RWPE2 (cell line): ENCODE measurements around the gene ADAMTSL1.

Source experiments
- ATAC-seq: fragments of 200-7000 bp; cut with Tn5 transposase; 3 replicates; pipeline ENCODE4 v1.9.1; 2021; ENCODE audit warnings: low read depth
- DNase-seq: peaks from one replicate; pipeline ENCODE4 v3.0.0-alpha.2; 2020; ENCODE audit warnings: low spot score
- H3K27ac ChIP-seq: fragments of 450-650 bp; 2 replicates; pipeline ENCODE4 v1.5.1; 2017; ENCODE audit warnings: mild to moderate bottlenecking; ENCODE audit not compliant: poor library complexity, severe bottlenecking
- H3K27me3 ChIP-seq: fragments of 250-450 bp; sonication (Bioruptor Pico); 2 replicates; pipeline ENCODE4 v1.5.1; 2021; ENCODE audit warnings: mild to moderate bottlenecking, moderate library complexity; ENCODE audit not compliant: insufficient read depth, poor library complexity, severe bottlenecking
- H3K36me3 ChIP-seq: fragments of 250-450 bp; sonication (Bioruptor Pico); 2 replicates; pipeline ENCODE4 v1.5.1; 2020; ENCODE audit warnings: low read depth, mild to moderate bottlenecking, moderate library complexity
- H3K4me1 ChIP-seq: fragments of 250-450 bp; sonication (Bioruptor Pico); 2 replicates; pipeline ENCODE4 v1.5.1; 2021; ENCODE audit warnings: mild to moderate bottlenecking, moderate library complexity; ENCODE audit not compliant: insufficient read depth, poor library complexity, severe bottlenecking
- H3K4me3 ChIP-seq: fragments of 250-450 bp; sonication (Bioruptor Pico); 2 replicates; pipeline ENCODE4 v1.5.1; 2021; ENCODE audit warnings: mild to moderate bottlenecking, moderate library complexity; ENCODE audit not compliant: severe bottlenecking
- H3K9me3 ChIP-seq: fragments of 250-450 bp; sonication (Bioruptor Pico); 2 replicates; pipeline ENCODE4 v1.5.1; 2021; ENCODE audit warnings: mild to moderate bottlenecking, moderate library complexity; ENCODE audit not compliant: severe bottlenecking
- TF ChIP-seq, protein P1 (sequence below): fragments of 450-650 bp; IDR thresholded peaks from one replicate; pipeline ENCODE4 v1.5.1; 2017; ENCODE audit warnings: mild to moderate bottlenecking, moderate library complexity; ENCODE audit not compliant: poor library complexity, severe bottlenecking

ADAMTSL1 gene

DNA sequence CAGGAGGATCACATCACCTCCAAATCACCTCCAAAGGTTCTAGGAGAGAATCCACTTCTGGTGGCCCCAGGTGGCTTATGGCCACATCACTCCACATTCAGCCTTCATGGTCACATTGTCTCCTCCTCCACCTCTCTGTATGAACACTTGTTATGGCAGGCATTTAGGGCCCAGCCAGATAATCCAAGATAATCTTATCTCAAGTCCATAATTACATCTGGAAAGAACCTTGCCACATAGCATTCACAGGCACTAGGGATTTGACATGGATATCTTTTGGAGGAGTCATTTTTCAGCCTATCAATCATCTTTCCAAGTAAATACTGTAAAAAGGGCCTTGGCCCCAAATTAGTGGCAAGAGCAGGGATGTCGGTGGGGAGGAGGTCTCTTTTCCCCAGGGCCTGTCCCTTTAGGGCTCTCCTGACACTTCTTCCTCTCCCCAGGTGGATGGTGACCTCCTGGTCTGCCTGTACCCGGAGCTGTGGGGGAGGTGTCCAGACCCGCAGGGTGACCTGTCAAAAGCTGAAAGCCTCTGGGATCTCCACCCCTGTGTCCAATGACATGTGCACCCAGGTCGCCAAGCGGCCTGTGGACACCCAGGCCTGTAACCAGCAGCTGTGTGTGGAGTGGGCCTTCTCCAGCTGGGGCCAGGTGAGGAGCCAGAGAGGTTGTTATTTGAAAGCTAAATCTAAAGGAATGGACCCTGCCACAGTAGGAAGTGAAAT, 418.2 kb downstream of the ADAMTSL1 start:
- Histone ChIP-seq H3K27me3 (no peaks in the 10 kb centered on the region), H3K36me3 (no peaks in the 10 kb centered on the region), H3K9me3 (no peaks in the 10 kb centered on the region), H3K4me1 (no peaks in the 10 kb centered on the region), H3K27ac (no peak overlapping the region), H3K4me3 (no peak overlapping the region)
- DNase-seq (no peak), ATAC-seq (no peak)
- TF ChIP-seq, protein P1, sequence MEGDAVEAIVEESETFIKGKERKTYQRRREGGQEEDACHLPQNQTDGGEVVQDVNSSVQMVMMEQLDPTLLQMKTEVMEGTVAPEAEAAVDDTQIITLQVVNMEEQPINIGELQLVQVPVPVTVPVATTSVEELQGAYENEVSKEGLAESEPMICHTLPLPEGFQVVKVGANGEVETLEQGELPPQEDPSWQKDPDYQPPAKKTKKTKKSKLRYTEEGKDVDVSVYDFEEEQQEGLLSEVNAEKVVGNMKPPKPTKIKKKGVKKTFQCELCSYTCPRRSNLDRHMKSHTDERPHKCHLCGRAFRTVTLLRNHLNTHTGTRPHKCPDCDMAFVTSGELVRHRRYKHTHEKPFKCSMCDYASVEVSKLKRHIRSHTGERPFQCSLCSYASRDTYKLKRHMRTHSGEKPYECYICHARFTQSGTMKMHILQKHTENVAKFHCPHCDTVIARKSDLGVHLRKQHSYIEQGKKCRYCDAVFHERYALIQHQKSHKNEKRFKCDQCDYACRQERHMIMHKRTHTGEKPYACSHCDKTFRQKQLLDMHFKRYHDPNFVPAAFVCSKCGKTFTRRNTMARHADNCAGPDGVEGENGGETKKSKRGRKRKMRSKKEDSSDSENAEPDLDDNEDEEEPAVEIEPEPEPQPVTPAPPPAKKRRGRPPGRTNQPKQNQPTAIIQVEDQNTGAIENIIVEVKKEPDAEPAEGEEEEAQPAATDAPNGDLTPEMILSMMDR, result no peak

DNA sequence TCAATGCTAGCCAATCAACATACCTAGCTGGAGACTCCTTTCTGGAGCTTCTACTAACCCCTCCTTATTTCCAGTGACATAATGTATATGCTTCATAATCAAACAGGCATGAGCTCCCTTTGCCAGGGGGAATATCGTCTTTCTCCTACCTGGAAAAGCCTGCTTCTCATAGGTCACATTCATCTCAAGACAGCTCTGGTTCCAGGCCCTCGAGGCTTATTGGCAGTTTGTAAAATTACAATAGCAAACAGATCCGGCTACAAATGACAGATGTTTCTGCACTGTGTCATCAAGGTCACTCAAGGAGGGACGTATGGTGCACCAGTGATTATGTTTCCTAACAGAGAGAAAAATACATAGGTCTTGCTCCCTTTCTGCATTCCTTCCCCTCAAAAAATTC, 419.1 kb downstream of the ADAMTSL1 start:
- TF ChIP-seq, protein P1, result no peak
- no peaks in the 10 kb centered on the region for H3K4me1 ChIP-seq
- ATAC-seq (no peak), DNase-seq (no peak)
- no peaks in the 10 kb centered on the region for H3K36me3 ChIP-seq
- no peak overlapping the region for H3K4me3 ChIP-seq
- no peak overlapping the region for H3K27ac ChIP-seq
- H3K27me3 ChIP-seq, result no peaks in the 10 kb centered on the region
- H3K9me3 ChIP-seq, result no peaks in the 10 kb centered on the region

DNA sequence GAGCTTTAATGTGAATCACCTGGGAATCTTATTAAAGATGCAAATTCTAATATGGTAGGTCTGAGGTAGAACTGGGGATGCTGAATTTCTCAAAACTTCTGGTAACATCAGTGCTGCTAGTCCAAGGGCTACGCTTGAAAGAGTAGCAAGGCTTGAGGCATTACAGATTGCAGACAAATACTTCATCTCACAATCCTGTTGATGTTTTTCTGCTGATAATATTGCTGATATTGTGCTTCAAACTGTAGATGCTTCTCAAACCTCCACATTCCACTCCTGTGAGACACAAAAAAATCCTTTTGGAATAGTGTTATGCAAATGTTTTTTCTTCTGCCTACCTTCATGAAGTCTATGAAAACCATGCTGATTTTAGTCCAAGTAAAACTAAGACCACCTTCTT, 419.5 kb downstream of the ADAMTSL1 start:
- DNase-seq, result no peak
- Histone ChIP-seq H3K4me3 (no peak overlapping the region), H3K36me3 (no peaks in the 10 kb centered on the region), H3K4me1 (no peaks in the 10 kb centered on the region), H3K9me3 (no peaks in the 10 kb centered on the region), H3K27ac (no peak overlapping the region), H3K27me3 (no peaks in the 10 kb centered on the region)
- no peak for ATAC-seq
- TF ChIP-seq, protein P1, result no peak

DNA sequence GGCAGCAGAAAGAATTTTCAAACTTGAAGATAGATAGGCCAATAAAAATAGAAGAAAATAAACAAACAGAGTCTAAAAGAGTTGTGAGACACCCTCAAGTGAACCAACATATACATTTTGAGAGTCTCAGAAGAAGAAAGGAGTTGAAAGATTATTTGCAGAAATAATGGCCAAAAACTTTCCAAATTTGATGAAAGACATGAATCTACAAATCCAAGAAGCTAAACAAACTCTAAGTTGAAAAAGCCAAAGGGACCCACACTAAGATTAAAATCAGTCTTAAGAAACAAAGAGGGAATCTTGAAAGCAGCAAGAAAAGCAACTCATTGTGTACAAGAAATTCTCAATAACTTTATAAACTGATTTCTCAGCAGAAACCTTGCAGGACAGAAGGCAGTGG, 422.1 kb downstream of the ADAMTSL1 start:
- DNase-seq, result no peak

More for the DNA sequence above, 422.1 kb downstream of the ADAMTSL1 start:
- Histone ChIP-seq H3K9me3 (no peaks in the 10 kb centered on the region), H3K27me3 (no peaks in the 10 kb centered on the region), H3K4me3 (no peak overlapping the region), H3K27ac (no peak overlapping the region), H3K4me1 (no peaks in the 10 kb centered on the region), H3K36me3 (no peaks in the 10 kb centered on the region)
- ATAC-seq, result no peak
- TF ChIP-seq, protein P1, result no peak
